RWPE2 (cell line): Measurements from ENCODE around the gene KLF13.

Experiments used
- ATAC-seq: fragments of 200-7000 bp; cut with Tn5 transposase; 3 replicates; pipeline ENCODE4 v1.9.1; 2021; ENCODE audit warnings: low read depth
- DNase-seq: peaks from one replicate; pipeline ENCODE4 v3.0.0-alpha.2; 2020; ENCODE audit warnings: low spot score
- H3K27ac ChIP-seq: fragments of 450-650 bp; 2 replicates; pipeline ENCODE4 v1.5.1; 2017; ENCODE audit warnings: mild to moderate bottlenecking; ENCODE audit not compliant: poor library complexity, severe bottlenecking
- H3K27me3 ChIP-seq: fragments of 250-450 bp; sonication (Bioruptor Pico); 2 replicates; pipeline ENCODE4 v1.5.1; 2021; ENCODE audit warnings: mild to moderate bottlenecking, moderate library complexity; ENCODE audit not compliant: insufficient read depth, poor library complexity, severe bottlenecking
- H3K36me3 ChIP-seq: fragments of 250-450 bp; sonication (Bioruptor Pico); 2 replicates; pipeline ENCODE4 v1.5.1; 2020; ENCODE audit warnings: low read depth, mild to moderate bottlenecking, moderate library complexity
- H3K4me1 ChIP-seq: fragments of 250-450 bp; sonication (Bioruptor Pico); 2 replicates; pipeline ENCODE4 v1.5.1; 2021; ENCODE audit warnings: mild to moderate bottlenecking, moderate library complexity; ENCODE audit not compliant: insufficient read depth, poor library complexity, severe bottlenecking
- H3K4me3 ChIP-seq: fragments of 250-450 bp; sonication (Bioruptor Pico); 2 replicates; pipeline ENCODE4 v1.5.1; 2021; ENCODE audit warnings: mild to moderate bottlenecking, moderate library complexity; ENCODE audit not compliant: severe bottlenecking
- H3K9me3 ChIP-seq: fragments of 250-450 bp; sonication (Bioruptor Pico); 2 replicates; pipeline ENCODE4 v1.5.1; 2021; ENCODE audit warnings: mild to moderate bottlenecking, moderate library complexity; ENCODE audit not compliant: severe bottlenecking
- CTCF ChIP-seq: fragments of 450-650 bp; IDR thresholded peaks from one replicate; pipeline ENCODE4 v1.5.1; 2017; ENCODE audit warnings: mild to moderate bottlenecking, moderate library complexity; ENCODE audit not compliant: poor library complexity, severe bottlenecking

The KLF13 gene

GRCh38 chr15:31365032-31365654 lies 38.5 kb downstream of the KLF13 start:
- DNase-seq = no peak
- Histone ChIP-seq H3K36me3 (0 out of 2 replicates have a peak, but pooled peaks cover 5% of the 10 kb centered on the region), H3K27ac (peak overlapping the region; percentile 42), H3K9me3 (peaks cover 5% of the 10 kb centered on the region), H3K4me1 (peaks cover 62% of the 10 kb centered on the region), H3K27me3 (no peaks in the 10 kb centered on the region), H3K4me3 (no peak overlapping the region)
- TF ChIP-seq CTCF = no peak
- no peak; the same call in 2 of the 3 replicates for ATAC-seq

- Histone ChIP-seq H3K9me3 (peaks cover 5% of the 10 kb centered on the region), H3K4me1 (peaks cover 63% of the 10 kb centered on the region), H3K36me3 (0 out of 2 replicates have a peak, but pooled peaks cover 5% of the 10 kb centered on the region), H3K27ac (peak overlapping the region; percentile 42), H3K27me3 (no peaks in the 10 kb centered on the region), H3K4me3 (no peak overlapping the region)
- ATAC-seq = peak; percentile 82
- TF ChIP-seq CTCF = peak; percentile 61
- no peak for DNase-seq
These were observed 39.1 kb downstream of the KLF13 start for GRCh38 chr15:31365655-31366127.

- no peaks in the 10 kb centered on the region for H3K27me3 ChIP-seq
- H3K27ac ChIP-seq = peak overlapping the region; percentile 42
- ATAC-seq = 0 out of 3 replicates have a peak, but pooled peaks have one; percentile 4
- peaks cover 5% of the 10 kb centered on the region for H3K9me3 ChIP-seq
- H3K36me3 ChIP-seq = 0 out of 2 replicates have a peak, but pooled peaks cover 5% of the 10 kb centered on the region
- peak; percentile 43 for TF ChIP-seq CTCF
- H3K4me3 ChIP-seq = no peak overlapping the region
- peaks cover 59% of the 10 kb centered on the region for H3K4me1 ChIP-seq
- DNase-seq = no peak
These were observed 39.6 kb downstream of the KLF13 start for GRCh38 chr15:31366169-31366734.

- DNase-seq (no peak), ATAC-seq (no peak)
- Histone ChIP-seq H3K4me3 (no peak overlapping the region), H3K4me1 (peaks cover 52% of the 10 kb centered on the region), H3K36me3 (peaks cover 10% of the 10 kb centered on the region; the same call in 1 of the 2 replicates), H3K9me3 (peaks cover 5% of the 10 kb centered on the region), H3K27ac (no peak overlapping the region), H3K27me3 (no peaks in the 10 kb centered on the region)
- no peak for TF ChIP-seq CTCF
These were observed 40.5 kb downstream of the KLF13 start for GRCh38 chr15:31367021-31367729.
